Common myeloid progenitor, CD34-positive (primary cell): ENCODE measurements around the gene CFAP107. TPM values are rescaled to one million over a fixed set of nuclear protein-coding genes. Genes with fewer than 3 reads are reported as not detected.

ENCODE experiments used
- CTCF ChIA-PET: fragments of 350-600 bp; sonication (Branson Sonifier 250); formaldehyde crosslinking; loops from one replicate; lab custom pipeline; 2021; ENCODE audit warnings: antibody characterized with exemption; lab: Charles Lee
- POLR2A ChIA-PET: fragments of 350-600 bp; sonication (Branson Sonifier 250); formaldehyde crosslinking; loops from one replicate; lab custom pipeline; 2021; ENCODE audit warnings: antibody characterized with exemption; lab: Charles Lee
- DNase-seq, 3 donors: peaks; one replicate each; pipeline versions ENCODE4 v3.0.0 to v3.0.0-alpha.2; 2013
- H3K27ac ChIP-seq, 2 experiments: 1 replicate in 1 of 2; 2 replicates in 1 of 2; pipeline ENCODE4 v1.7.0; 2013; ENCODE audit warnings: inconsistent platforms in 2 of 2, low read length in 2 of 2, mild to moderate bottlenecking in 2 of 2, low read depth in 1 of 2, moderate library complexity in 1 of 2; ENCODE audit not compliant: severe bottlenecking in 2 of 2, insufficient read depth in 1 of 2, poor library complexity in 1 of 2
- H3K27me3 ChIP-seq, 5 experiments: replicated peaks in 2 of 5; 1 replicate in 3 of 5; 2 replicates in 2 of 5; pipeline versions ENCODE4 v1.6.1 to v1.7.0; 2013; ENCODE audit warnings: low read length in 4 of 5, mild to moderate bottlenecking in 2 of 5, moderate library complexity in 2 of 5, inconsistent platforms in 1 of 5; ENCODE audit not compliant: insufficient read depth in 5 of 5, control insufficient read depth in 4 of 5
- H3K36me3 ChIP-seq, 4 experiments: 1 replicate in 2 of 4; 2 replicates in 2 of 4; pipeline versions ENCODE4 v1.6.1 to v1.7.0; 2013; ENCODE audit warnings: low read length in 3 of 4, control low read depth in 1 of 4, mild to moderate bottlenecking in 1 of 4; ENCODE audit not compliant: control insufficient read depth in 4 of 4, insufficient read depth in 4 of 4
- H3K4me1 ChIP-seq, 4 experiments: 1 replicate in 3 of 4; 2 replicates in 1 of 4; pipeline versions ENCODE4 v1.6.1 to v1.7.1; 2013; ENCODE audit warnings: low read length in 3 of 4, mild to moderate bottlenecking in 3 of 4, control low read depth in 1 of 4, inconsistent platforms in 1 of 4, moderate library complexity in 1 of 4; ENCODE audit not compliant: control insufficient read depth in 4 of 4, insufficient read depth in 4 of 4; ENCODE audit errors: control extremely low read depth in 1 of 4
- H3K4me3 ChIP-seq, 7 experiments: 1 replicate in 4 of 7; 2 replicates in 3 of 7; pipeline versions ENCODE4 v1.5.1 to v1.7.0; 2013; ENCODE audit warnings: mild to moderate bottlenecking in 7 of 7, low read length in 6 of 7, moderate library complexity in 6 of 7, inconsistent platforms in 2 of 7, low read depth in 2 of 7, control low read depth in 1 of 7; ENCODE audit not compliant: insufficient read depth in 4 of 7, control insufficient read depth in 1 of 7; ENCODE audit errors: extremely low read depth in 1 of 7
- H3K9me3 ChIP-seq, 5 experiments: 1 replicate in 4 of 5; 2 replicates in 1 of 5; pipeline versions ENCODE4 v1.6.1 to v1.7.1; 2013; ENCODE audit warnings: low read length in 4 of 5, mild to moderate bottlenecking in 2 of 5, inconsistent platforms in 1 of 5, low read depth in 1 of 5, moderate library complexity in 1 of 5; ENCODE audit not compliant: control insufficient read depth in 4 of 5, insufficient read depth in 2 of 5; ENCODE audit errors: control extremely low read depth in 1 of 5
- WGBS: methylation state at CpG from one replicate; pipeline ENCODE4 v1.1.5; 2013; ENCODE audit not compliant: insufficient coverage; 5-methylcytosine and 5-hydroxymethylcytosine counted together
- polyA plus RNA-seq: library from polyadenylated mRNA; unstranded; fragments of 120-200 nt; gene quantifications from one replicate; pipeline ENCODE4 v1.2.1, GENCODE V29; 2013

The CFAP107 gene
- polyA plus RNA-seq, result not detected

DNA sequence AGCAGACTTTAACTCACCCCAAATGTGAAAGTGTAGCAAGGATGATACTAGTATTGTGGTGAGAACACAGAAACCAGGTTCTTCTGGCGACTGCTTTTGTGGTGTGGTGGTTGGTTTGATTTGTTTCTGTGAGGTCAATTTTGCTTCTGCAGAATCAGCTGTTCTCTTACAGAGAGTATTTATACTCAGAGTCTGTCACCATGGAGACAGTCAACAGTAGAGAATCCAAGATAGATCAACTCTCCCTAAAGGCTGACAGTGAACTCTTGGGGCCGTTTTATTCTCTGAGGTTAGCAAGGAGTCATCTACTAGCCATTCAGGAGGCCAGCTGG is at the start of gene CFAP107:
Gene CFAP107, plus strand, starts transcription at position 209 of the 332 bp plus-strand sequence. CDS start 231 bp downstream, outside the sequence.
- ChIA-PET POLR2A (no interaction called here), CTCF (no interaction called here)
- no peak within 1 kb of the TSS for H3K27ac ChIP-seq
- no peaks in the 10 kb centered on the region for H3K4me1 ChIP-seq
- peaks cover 9 to 29% (median 14%) of the 10 kb centered on the region in 5 experiments for H3K9me3 ChIP-seq
- H3K4me3 ChIP-seq, result no peak within 1 kb of the TSS
- peak in 1 of 3 donors; percentile 4 for DNase-seq
- H3K36me3 ChIP-seq, result no peaks in the 10 kb centered on the region
- WGBS, result 90% methylated on average over 2 of the region's 2 CpGs
- H3K27me3 ChIP-seq, result peaks cover 0 to 2% (median 0%) of the 10 kb centered on the region in 5 experiments

- ChIA-PET CTCF (no interaction called here), POLR2A (no interaction called here)
- Histone ChIP-seq H3K27ac (no peak overlapping the region), H3K4me1 (no peaks in the 10 kb centered on the region), H3K36me3 (no peaks in the 10 kb centered on the region), H3K4me3 (no peak overlapping the region), H3K9me3 (peaks cover 0 to 3% (median 0%) of the 10 kb centered on the region in 5 experiments), H3K27me3 (peaks cover 0 to 2% (median 0%) of the 10 kb centered on the region in 5 experiments)
- 100% methylated on average over 2 of the region's 3 CpGs for whole genome bisulfite sequencing
- DNase-seq, result no peak
Measured at GRCh38 chr1:12696658-12697057, 49.3 kb upstream of the CFAP107 start.

DNA sequence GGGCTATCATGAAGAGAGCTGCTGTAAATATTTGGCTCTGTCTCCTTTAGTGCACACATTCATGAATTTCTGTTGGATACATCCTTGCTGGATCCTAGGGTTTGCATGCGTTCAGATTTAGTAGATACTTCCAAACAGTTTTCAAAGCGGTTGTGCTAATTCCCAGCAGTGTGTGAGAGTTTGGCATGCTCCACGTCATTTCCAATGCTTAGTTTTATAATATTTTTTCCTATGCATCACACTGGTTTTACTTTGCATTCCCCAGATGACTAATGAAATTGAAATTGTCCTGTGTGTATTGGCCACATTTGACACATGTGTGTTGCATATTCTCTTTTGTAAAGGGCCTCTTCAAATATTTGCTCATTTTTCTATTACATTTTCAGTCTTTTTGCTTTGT is 48.6 kb upstream of the CFAP107 start:
- POLR2A ChIA-PET, result no interaction called here
- CTCF ChIA-PET, result no interaction called here
- Histone ChIP-seq H3K27ac (no peak overlapping the region), H3K9me3 (peaks cover 0 to 3% (median 0%) of the 10 kb centered on the region in 5 experiments), H3K27me3 (peaks cover 0 to 2% (median 0%) of the 10 kb centered on the region in 5 experiments), H3K36me3 (no peaks in the 10 kb centered on the region), H3K4me1 (no peaks in the 10 kb centered on the region), H3K4me3 (no peak overlapping the region)
- no peak for DNase-seq
- 100% methylated on average over 3 of the region's 3 CpGs for WGBS

DNA sequence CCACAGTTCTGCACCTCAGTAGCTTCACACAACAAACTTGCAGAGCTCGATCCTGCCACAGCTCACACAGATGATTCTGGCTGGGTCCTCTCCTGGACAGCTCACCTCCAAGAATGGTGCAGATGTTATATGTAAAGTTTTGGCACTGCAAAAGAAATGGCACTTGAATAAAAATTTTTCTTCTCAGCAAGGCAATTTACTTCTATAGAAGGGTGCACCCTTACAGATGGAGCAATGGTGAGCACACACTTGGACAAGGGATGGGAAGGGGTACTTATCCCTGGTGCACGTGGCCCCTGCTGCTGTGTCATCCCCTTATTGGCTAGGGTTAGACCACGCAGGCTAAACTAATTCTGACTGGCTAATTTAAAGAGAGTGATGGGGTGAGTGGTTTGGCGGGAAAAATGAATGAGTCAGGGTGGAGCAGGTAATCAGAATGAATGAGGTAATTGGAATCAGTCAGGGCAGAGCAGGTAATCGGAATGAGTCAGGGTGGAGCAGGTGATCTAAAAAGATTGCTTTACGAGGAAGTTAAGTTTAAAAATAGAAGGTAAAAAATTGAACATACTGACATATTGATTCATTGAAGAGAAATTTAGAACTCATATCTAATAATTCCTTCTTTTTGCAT is 42.1 kb upstream of the CFAP107 start:
- H3K27me3 ChIP-seq, result peaks cover 0 to 3% (median 0%) of the 10 kb centered on the region in 5 experiments
- no peaks in the 10 kb centered on the region for H3K36me3 ChIP-seq
- no peaks in the 10 kb centered on the region for H3K4me1 ChIP-seq
- no peak overlapping the region for H3K4me3 ChIP-seq
- H3K9me3 ChIP-seq, result peaks cover 3 to 15% (median 11%) of the 10 kb centered on the region in 5 experiments
- POLR2A ChIA-PET, result no interaction called here
- DNase-seq, result no peak
- no peak overlapping the region for H3K27ac ChIP-seq
- CTCF ChIA-PET, result no interaction called here
- 91% methylated on average over 4 of the region's 6 CpGs for WGBS

DNA sequence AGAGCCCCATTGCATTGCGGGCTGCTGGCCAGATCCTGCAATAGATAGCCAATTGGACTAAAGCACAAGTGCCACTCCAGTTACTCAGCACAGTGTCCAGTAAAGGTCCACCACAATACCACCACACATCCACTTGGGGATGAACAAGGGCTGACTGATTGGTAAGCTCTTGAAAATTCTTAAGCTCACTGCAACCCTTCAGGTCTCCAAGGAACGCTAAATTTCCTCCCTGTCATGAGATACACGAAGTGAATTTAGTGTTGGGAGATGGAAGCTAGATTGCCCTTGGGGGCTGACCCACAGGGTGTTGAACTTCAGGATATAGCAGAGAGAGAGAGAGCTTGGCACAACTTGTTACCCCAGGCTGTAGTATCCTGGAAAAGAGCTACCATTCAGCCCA is 39.9 kb upstream of the CFAP107 start:
- CTCF ChIA-PET, result no interaction called here
- Histone ChIP-seq H3K9me3 (peaks cover 0 to 15% (median 11%) of the 10 kb centered on the region in 5 experiments), H3K4me3 (no peak overlapping the region), H3K27me3 (peaks cover 0 to 3% (median 0%) of the 10 kb centered on the region in 5 experiments), H3K36me3 (no peaks in the 10 kb centered on the region), H3K4me1 (no peaks in the 10 kb centered on the region), H3K27ac (no peak overlapping the region)
- no peak for DNase-seq
- POLR2A ChIA-PET, result no interaction called here
- WGBS, result 100% methylated on average over 2 of the region's 3 CpGs

GRCh38 chr1:12708396-12709090 is 37.5 kb upstream of the CFAP107 start:
- H3K27me3 ChIP-seq, result peaks cover 0 to 3% (median 0%) of the 10 kb centered on the region in 5 experiments
- POLR2A ChIA-PET, result no interaction called here
- no peak overlapping the region for H3K27ac ChIP-seq
- H3K9me3 ChIP-seq, result peaks cover 0 to 10% (median 6%) of the 10 kb centered on the region in 5 experiments
- H3K4me1 ChIP-seq, result no peaks in the 10 kb centered on the region
- WGBS, result 100% methylated on average over 1 of the region's 4 CpGs
- H3K4me3 ChIP-seq, result no peak overlapping the region
- no peak for DNase-seq
- H3K36me3 ChIP-seq, result no peaks in the 10 kb centered on the region
- CTCF ChIA-PET, result no interaction called here

GRCh38 chr1:12709091-12709491 is 36.9 kb upstream of the CFAP107 start:
- Histone ChIP-seq H3K4me1 (no peaks in the 10 kb centered on the region), H3K9me3 (peaks cover 0 to 5% (median under 1%) of the 10 kb centered on the region in 5 experiments), H3K27ac (no peak overlapping the region), H3K27me3 (peaks cover 0 to 3% (median 0%) of the 10 kb centered on the region in 5 experiments), H3K36me3 (no peaks in the 10 kb centered on the region), H3K4me3 (no peak overlapping the region)
- DNase-seq, result no peak
- 71% methylated on average over 1 of the region's 1 CpG for WGBS
- ChIA-PET CTCF (no interaction called here), POLR2A (no interaction called here)
